Cortex of kidney (tissue), 1 donor: ENCODE results near the gene TLE2.

ENCODE experiments used
- DNase-seq: peaks from one replicate; lab custom pipeline; 2025; lab: John Stamatoyannopoulos, UW

Gene TLE2

DNA sequence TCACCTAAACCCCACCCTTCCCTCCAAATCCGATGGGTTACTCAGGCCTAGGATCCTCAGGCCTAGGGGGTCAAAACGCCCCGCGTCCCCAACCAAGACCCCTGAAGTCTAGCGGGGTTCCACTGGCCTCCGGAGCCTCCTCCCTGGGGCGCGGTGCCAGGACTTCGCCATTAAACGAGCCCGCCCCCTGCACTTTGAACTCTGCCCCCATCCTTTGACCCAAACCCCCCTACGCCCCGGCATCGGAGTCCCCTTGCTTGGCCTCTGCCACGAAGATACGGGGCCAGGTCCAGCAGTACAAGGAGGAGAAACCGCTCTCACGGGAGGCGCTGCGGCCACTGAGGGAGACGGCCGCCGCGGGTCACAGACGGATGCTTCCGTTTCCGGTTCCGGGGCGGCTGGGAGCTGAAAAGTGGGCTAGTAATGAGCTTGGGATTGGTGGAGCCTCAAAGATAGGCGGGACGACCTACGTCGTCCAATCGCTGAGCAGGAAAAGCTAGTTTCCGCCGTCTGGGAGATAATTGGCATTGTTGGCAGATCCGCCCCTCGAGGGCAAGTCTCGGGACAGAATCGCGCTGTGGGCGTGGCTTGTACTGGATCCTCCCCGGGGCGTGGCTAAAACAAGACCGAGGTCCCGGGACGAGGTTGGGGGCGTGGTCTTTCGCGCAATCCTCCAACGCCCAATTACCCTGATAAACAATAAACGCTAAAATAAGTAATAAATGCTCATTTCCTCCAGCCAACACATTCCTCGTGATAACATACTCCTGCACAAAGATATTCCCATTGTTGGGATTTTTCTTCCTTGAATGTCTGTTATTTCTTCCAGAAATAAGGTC lies 78.6 kb downstream of the TLE2 start:
- peak; percentile 83 for DNase-seq

DNA sequence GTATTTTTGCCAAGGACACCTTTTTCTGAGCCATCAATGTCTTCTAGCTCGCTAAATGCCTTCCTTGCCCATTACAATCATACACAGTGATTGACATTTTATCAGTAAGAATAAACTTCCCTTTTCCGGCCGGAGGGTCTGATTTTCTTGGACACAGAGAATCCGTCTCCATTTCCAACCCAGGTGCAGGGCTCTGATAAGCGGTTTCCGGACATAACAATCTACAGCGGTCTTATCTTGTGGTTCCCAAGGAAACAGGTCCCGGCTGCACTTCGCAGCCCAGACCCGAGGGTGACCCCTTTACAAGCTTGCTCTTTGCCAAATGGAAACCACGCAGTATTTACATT lies 79.2 kb downstream of the TLE2 start:
- DNase-seq: no peak
